Uterus (tissue), 4 donors: ENCODE data around the gene SYMPK. TPM values are rescaled to one million over a fixed set of nuclear protein-coding genes. Genes with fewer than 3 reads are reported as not detected.

Source experiments
- DNase-seq, 2 donors: peaks; one replicate each; pipeline ENCODE4 v3.0.0-alpha.2; 2019 to 2020
- H3K27ac ChIP-seq, 2 donors: fragments of 200-600 bp; sonication (generic); 1 replicate in 1 of 2; 2 replicates in 1 of 2; pipeline ENCODE4 v1.5.1; 2016 to 2018
- H3K27me3 ChIP-seq, 2 donors: fragments of 200-600 bp; sonication (generic); one replicate each; pipeline ENCODE4 v1.5.1; 2018 to 2019; ENCODE audit warnings: control low read depth in 1 of 2
- H3K36me3 ChIP-seq, 2 donors: fragments of 200-600 bp; sonication (generic); one replicate each; pipeline ENCODE4 v1.5.1; 2019; ENCODE audit warnings: control low read depth in 1 of 2
- H3K4me1 ChIP-seq, 2 donors: fragments of 200-600 bp; sonication (generic); one replicate each; pipeline ENCODE4 v1.5.1; 2018 to 2019; ENCODE audit warnings: control low read depth in 1 of 2
- H3K4me3 ChIP-seq, 2 donors: fragments of 200-600 bp; sonication (generic); 1 replicate in 1 of 2; 2 replicates in 1 of 2; pipeline ENCODE4 v1.5.1; 2018 to 2019; ENCODE audit warnings: mild to moderate bottlenecking in 1 of 2
- H3K9me3 ChIP-seq, 2 donors: fragments of 200-600 bp; sonication (generic); one replicate each; pipeline ENCODE4 v1.5.1; 2019; ENCODE audit warnings: control low read depth in 1 of 2
- CTCF ChIP-seq, 4 experiments: fragments of 200-600 bp in 2 of 4; fragments of 450-650 bp in 2 of 4; sonication (generic) in 2 of 4; IDR thresholded peaks; one replicate each; pipeline ENCODE4 v1.5.1; 2016 to 2019; ENCODE audit warnings: antibody characterized with exemption in 4 of 4, mild to moderate bottlenecking in 2 of 4, moderate library complexity in 1 of 4
- POLR2A ChIP-seq, 2 donors: fragments of 450-650 bp; IDR thresholded peaks; one replicate each; pipeline ENCODE4 v1.6.1; 2016; ENCODE audit warnings: antibody characterized with exemption in 2 of 2, mild to moderate bottlenecking in 1 of 2, moderate library complexity in 1 of 2
- intact Hi-C: fragments of 100-400 bp; cut with DNase I; formaldehyde crosslinking; loops from one replicate; pipeline ENCODE4 v1.15.1; 2023; ENCODE audit warnings: low total_unique reads
- total RNA-seq, 4 donors: library from RNA; depleted of rRNA in 3 of 4; stranded (reverse); fragments of >200 nt in 3 of 4; gene quantifications; one replicate each; pipeline versions ENCODE4 v1.1.0 to v1.2.4, GENCODE V29; 2014 to 2023
- donor health status: DM: yes; HTN: yes; CAD: no.

SYMPK gene
- total RNA-seq, 4 donors from 2014 or later = 32.0 to 72.6 (median 46.4) TPM

DNA sequence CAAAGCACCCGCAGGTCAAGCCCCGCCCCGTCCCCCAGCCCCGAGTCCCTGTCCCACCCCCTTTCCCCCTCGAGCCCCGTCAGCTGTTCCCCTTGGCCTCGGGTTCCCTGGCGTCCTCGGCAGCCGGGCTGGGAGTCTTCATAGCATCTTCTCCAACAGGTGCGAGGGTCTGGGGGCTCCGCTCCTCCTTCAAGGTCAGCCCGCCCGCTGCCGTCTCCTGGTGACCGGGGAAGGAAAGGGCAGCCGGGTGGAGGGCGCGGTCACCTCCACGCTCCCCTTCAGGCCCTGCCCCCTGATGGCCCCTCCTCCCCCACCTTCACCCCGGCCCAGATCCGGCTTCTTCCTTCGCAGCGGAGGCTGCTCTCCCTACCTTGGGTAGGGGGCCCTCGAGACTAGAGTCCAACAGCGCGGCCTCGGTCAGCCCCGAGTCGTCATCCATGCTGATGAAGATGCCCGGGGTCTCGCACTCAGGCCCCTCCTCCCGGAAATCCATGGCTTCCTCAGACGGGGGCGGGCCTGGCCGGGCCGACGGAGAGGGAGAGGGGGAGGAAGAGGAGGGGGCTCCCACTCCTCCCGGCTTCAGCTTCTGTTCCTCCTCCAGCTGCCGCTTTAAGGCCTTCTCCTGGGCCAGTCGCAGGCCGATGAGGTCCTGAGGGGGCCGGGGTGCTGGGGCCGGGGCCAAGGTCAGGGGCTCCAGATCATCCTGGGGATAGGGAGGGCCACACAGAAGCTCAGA is 47.3 kb downstream of the SYMPK start:
- no peaks in the 10 kb centered on the region for H3K9me3 ChIP-seq
- H3K4me3 ChIP-seq = peak overlapping the region; percentile 25 to 34
- H3K27me3 ChIP-seq = no peaks in the 10 kb centered on the region
- H3K27ac ChIP-seq = peak overlapping the region; percentile 13 to 59
- intact Hi-C loops = no loop called here
- TF ChIP-seq CTCF (IDR thresholded peaks at IDR 0.05) (no peak), POLR2A (IDR thresholded peaks at IDR 0.05) (no peak)
- no peaks in the 10 kb centered on the region for H3K36me3 ChIP-seq
- H3K4me1 ChIP-seq = no peaks in the 10 kb centered on the region
- no peak for DNase-seq

GRCh38 chr19:45814851-45815480 is 48.0 kb downstream of the SYMPK start, which contains the start of gene RSPH6A:
RSPH6A (minus strand) TSS chr19:45815308; CDS start chr19:45815176, 132 bp downstream.
- H3K4me1 ChIP-seq = no peaks in the 10 kb centered on the region
- peak within 1 kb of the TSS; percentile 13 to 59 for H3K27ac ChIP-seq
- no peaks in the 10 kb centered on the region for H3K36me3 ChIP-seq
- H3K4me3 ChIP-seq = peak within 1 kb of the TSS; percentile 25 to 34
- no peaks in the 10 kb centered on the region for H3K9me3 ChIP-seq
- TF ChIP-seq CTCF (IDR thresholded peaks at IDR 0.05) = no peak
- TF ChIP-seq POLR2A (IDR thresholded peaks at IDR 0.05) = no peak
- intact Hi-C loops = no loop called here
- no peaks in the 10 kb centered on the region for H3K27me3 ChIP-seq
- DNase-seq = no peak

DNA sequence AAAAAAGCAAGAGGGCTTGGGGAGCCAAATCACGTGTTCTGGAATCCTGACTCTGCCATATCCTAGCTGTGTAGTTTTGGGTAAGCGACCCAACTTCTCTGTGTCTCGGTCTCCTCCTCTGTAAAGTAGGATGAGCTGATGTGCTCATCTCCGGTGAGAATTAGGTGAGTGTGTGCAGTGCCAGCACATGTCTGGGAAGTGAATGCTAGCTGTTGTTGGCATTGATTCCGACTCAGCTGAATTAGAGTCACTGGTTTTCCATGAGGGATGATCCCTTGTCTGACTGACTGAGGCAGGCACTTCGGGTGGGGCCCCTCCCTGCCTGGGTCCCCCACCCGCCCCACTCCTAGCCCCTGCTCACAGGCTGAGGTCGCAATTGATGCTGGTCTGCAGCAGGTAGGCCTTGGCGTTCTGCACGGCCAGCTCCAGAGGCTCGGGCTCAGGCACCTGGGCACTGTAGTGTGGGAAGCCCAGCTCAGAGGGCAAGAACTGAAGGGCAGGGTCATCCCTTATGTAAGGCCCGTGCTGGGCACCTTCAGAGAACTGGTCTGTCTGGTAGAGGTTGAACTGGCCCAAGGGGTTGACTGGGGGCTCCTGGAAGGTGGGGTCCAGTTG is 48.7 kb downstream of the SYMPK start:
- Histone ChIP-seq H3K27ac (no peak overlapping the region), H3K27me3 (no peaks in the 10 kb centered on the region), H3K4me3 (no peak overlapping the region), H3K9me3 (no peaks in the 10 kb centered on the region), H3K36me3 (no peaks in the 10 kb centered on the region), H3K4me1 (no peaks in the 10 kb centered on the region)
- intact Hi-C loops = no loop called here
- no peak for DNase-seq
- TF ChIP-seq CTCF (IDR thresholded peaks at IDR 0.05) = no peak
- no peak for TF ChIP-seq POLR2A (IDR thresholded peaks at IDR 0.05)

GRCh38 chr19:45812297-45812696 is 50.6 kb downstream of the SYMPK start:
- H3K27me3 ChIP-seq = no peaks in the 10 kb centered on the region
- no peaks in the 10 kb centered on the region for H3K36me3 ChIP-seq
- H3K9me3 ChIP-seq = no peaks in the 10 kb centered on the region
- no peak overlapping the region for H3K27ac ChIP-seq
- H3K4me1 ChIP-seq = no peaks in the 10 kb centered on the region
- no peak for DNase-seq
- no peak overlapping the region for H3K4me3 ChIP-seq
- TF ChIP-seq CTCF (IDR thresholded peaks at IDR 0.05) (no peak), POLR2A (IDR thresholded peaks at IDR 0.05) (no peak)
- intact Hi-C loops = no loop called here

DNA sequence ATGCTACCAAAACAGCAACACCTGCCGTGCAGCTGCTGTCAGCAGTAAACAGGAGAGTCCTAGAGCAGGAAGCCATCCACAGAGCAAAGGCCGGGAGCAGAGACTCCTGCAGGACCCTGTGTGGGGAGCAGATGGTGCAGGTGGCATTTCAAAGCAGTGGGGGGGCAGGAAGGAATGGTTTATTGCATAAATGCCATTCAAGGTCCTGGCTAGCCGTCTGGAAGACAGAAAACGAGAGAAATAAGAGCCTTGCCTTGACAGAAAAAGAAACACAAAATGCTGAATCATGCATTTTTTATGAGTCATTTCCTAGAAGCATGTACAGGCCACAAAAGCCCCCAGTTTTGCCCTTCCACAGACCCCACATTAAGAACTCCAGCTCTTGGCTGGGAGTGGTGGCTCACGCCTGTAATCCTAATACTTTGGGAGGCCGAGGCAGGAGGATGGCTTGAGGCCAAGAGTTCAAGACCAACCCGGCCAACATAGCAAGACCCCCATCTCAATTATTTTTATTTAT is 53.2 kb downstream of the SYMPK start:
- intact Hi-C loops = no loop called here
- H3K4me1 ChIP-seq = no peaks in the 10 kb centered on the region
- TF ChIP-seq CTCF (IDR thresholded peaks at IDR 0.05) = no peak
- no peak for TF ChIP-seq POLR2A (IDR thresholded peaks at IDR 0.05)
- H3K4me3 ChIP-seq = no peak overlapping the region
- H3K9me3 ChIP-seq = no peaks in the 10 kb centered on the region
- no peak for DNase-seq
- no peaks in the 10 kb centered on the region for H3K36me3 ChIP-seq
- H3K27ac ChIP-seq = no peak overlapping the region
- H3K27me3 ChIP-seq = no peaks in the 10 kb centered on the region
